Body of pancreas (tissue), 4 donors: ENCODE data around the gene KIAA2012.

Experiments
- CTCF ChIP-seq, 7 experiments: fragments of 450-650 bp in 4 of 7; fragments of 200-600 bp in 3 of 7; sonication (generic) in 3 of 7; IDR thresholded peaks; one replicate each; pipeline ENCODE4 v1.5.1; 2016 to 2019; ENCODE audit warnings: antibody characterized with exemption in 7 of 7
- POLR2A ChIP-seq, 3 donors: fragments of 450-650 bp; IDR thresholded peaks; one replicate each; pipeline ENCODE4 v1.6.1; 2016; ENCODE audit warnings: antibody characterized with exemption in 3 of 3, mild to moderate bottlenecking in 2 of 3

DNA sequence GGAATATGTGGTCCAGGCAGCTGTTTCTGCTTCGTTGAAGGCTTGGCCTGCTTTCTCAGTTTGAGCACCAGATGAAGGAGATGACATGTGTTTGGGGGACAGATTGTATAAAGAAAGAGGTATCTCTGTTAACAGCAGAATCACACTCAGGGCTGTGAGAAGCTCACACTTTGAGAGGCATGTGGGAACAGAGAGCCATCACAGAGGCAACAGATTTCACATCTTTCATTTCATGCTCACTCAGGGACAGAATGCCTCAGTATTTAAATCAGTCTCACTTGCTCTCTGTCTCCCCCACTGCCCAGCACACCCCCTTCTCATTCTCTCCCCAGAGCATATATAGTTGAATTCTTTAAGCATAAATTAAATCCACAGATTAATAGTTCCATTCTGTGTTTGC lies 37.4 kb downstream of the KIAA2012 start:
- TF ChIP-seq CTCF (IDR thresholded peaks at IDR 0.05) (no peak), POLR2A (IDR thresholded peaks at IDR 0.05) (no peak)
